Measurements from ENCODE around the gene GRIFIN. TPM values are rescaled to one million over a fixed set of nuclear protein-coding genes. Genes with fewer than 3 reads are reported as not detected.

Gene GRIFIN
- total RNA-seq, 3 donors from 2014 or later: not detected

- Mint-ChIP-seq H3K4me3 (no peak overlapping the region), H3K9me3 (peaks cover 6% of the 10 kb centered on the region), H3K36me3 (ENCODE audit: insufficient read depth) (no peaks in the 10 kb centered on the region), H3K27me3 (ENCODE audit: low read depth) (peaks cover 1% of the 10 kb centered on the region), H3K4me1 (ENCODE audit: low read depth) (no peaks in the 10 kb centered on the region)
- ATAC-seq: no peak
- DNase-seq: no peak
These were observed 6.7 kb upstream of the GRIFIN start for GRCh38 chr7:2482725-2483451.

- Mint-ChIP-seq H3K36me3 (ENCODE audit: insufficient read depth) (no peaks in the 10 kb centered on the region), H3K9me3 (peaks cover 6% of the 10 kb centered on the region), H3K4me3 (no peak overlapping the region), H3K4me1 (ENCODE audit: low read depth) (no peaks in the 10 kb centered on the region), H3K27me3 (ENCODE audit: low read depth) (peaks cover 1% of the 10 kb centered on the region)
- DNase-seq (no peak), ATAC-seq (no peak)
These were observed 5.0 kb upstream of the GRIFIN start for GRCh38 chr7:2481195-2481594.

- Mint-ChIP-seq H3K4me3 (no peak overlapping the region), H3K27me3 (ENCODE audit: low read depth) (peaks cover 1% of the 10 kb centered on the region), H3K36me3 (ENCODE audit: insufficient read depth) (no peaks in the 10 kb centered on the region), H3K4me1 (ENCODE audit: low read depth) (no peaks in the 10 kb centered on the region), H3K9me3 (peaks cover 6% of the 10 kb centered on the region)
- no peak for DNase-seq
- no peak for ATAC-seq
These were observed 3.8 kb upstream of the GRIFIN start for GRCh38 chr7:2480070-2480408.

GRCh38 chr7:2479276-2480069, 3.3 kb upstream of the GRIFIN start:
- Mint-ChIP-seq H3K36me3 (ENCODE audit: insufficient read depth) (no peaks in the 10 kb centered on the region), H3K9me3 (peaks cover 6% of the 10 kb centered on the region), H3K27me3 (ENCODE audit: low read depth) (no peaks in the 10 kb centered on the region), H3K4me3 (no peak overlapping the region), H3K4me1 (ENCODE audit: low read depth) (no peaks in the 10 kb centered on the region)
- ATAC-seq (no peak), DNase-seq (no peak)

- Mint-ChIP-seq H3K4me1 (ENCODE audit: low read depth) (no peaks in the 10 kb centered on the region), H3K4me3 (no peak overlapping the region), H3K9me3 (peaks cover 6% of the 10 kb centered on the region), H3K27me3 (ENCODE audit: low read depth) (no peaks in the 10 kb centered on the region), H3K36me3 (ENCODE audit: insufficient read depth) (no peaks in the 10 kb centered on the region)
- ATAC-seq (no peak), DNase-seq (no peak)
These were observed 2.6 kb upstream of the GRIFIN start for GRCh38 chr7:2478800-2479199.

GRCh38 chr7:2478399-2478785, 2.2 kb upstream of the GRIFIN start:
- DNase-seq: no peak

GRCh38 chr7:2477447-2478398, 1.5 kb upstream of the GRIFIN start:
- H3K27me3 Mint-ChIP-seq (ENCODE audit: low read depth): no peaks in the 10 kb centered on the region
- H3K9me3 Mint-ChIP-seq: peaks cover 2% of the 10 kb centered on the region
- H3K36me3 Mint-ChIP-seq (ENCODE audit: insufficient read depth): no peaks in the 10 kb centered on the region
- peak; percentile 93 to 95 for ATAC-seq
- H3K4me3 Mint-ChIP-seq: no peak overlapping the region
- peak; percentile 44 for DNase-seq
- no peaks in the 10 kb centered on the region for H3K4me1 Mint-ChIP-seq (ENCODE audit: low read depth)

More at GRCh38 chr7:2478399-2478785, 2.2 kb upstream of the GRIFIN start:
- Mint-ChIP-seq H3K9me3 (peaks cover 6% of the 10 kb centered on the region), H3K36me3 (ENCODE audit: insufficient read depth) (no peaks in the 10 kb centered on the region), H3K4me1 (ENCODE audit: low read depth) (no peaks in the 10 kb centered on the region), H3K4me3 (no peak overlapping the region), H3K27me3 (ENCODE audit: low read depth) (no peaks in the 10 kb centered on the region)
- ATAC-seq: no peak

- Mint-ChIP-seq H3K36me3 (ENCODE audit: insufficient read depth) (no peaks in the 10 kb centered on the region), H3K4me1 (ENCODE audit: low read depth) (no peaks in the 10 kb centered on the region), H3K27me3 (ENCODE audit: low read depth) (no peaks in the 10 kb centered on the region), H3K4me3 (no peak overlapping the region), H3K9me3 (no peaks in the 10 kb centered on the region)
- no peak for ATAC-seq
- no peak for DNase-seq
These were observed 713 bp upstream of the GRIFIN start for GRCh38 chr7:2476776-2477446.

GRCh38 chr7:2475678-2476015, 551 bp downstream of the GRIFIN start:
- Mint-ChIP-seq H3K27me3 (ENCODE audit: low read depth) (no peaks in the 10 kb centered on the region), H3K36me3 (ENCODE audit: insufficient read depth) (no peaks in the 10 kb centered on the region), H3K4me3 (no peak overlapping the region), H3K9me3 (no peaks in the 10 kb centered on the region), H3K4me1 (ENCODE audit: low read depth) (no peaks in the 10 kb centered on the region)
- DNase-seq (no peak), ATAC-seq (no peak)

GRCh38 chr7:2474813-2475677, 1.2 kb downstream of the GRIFIN start:
- ATAC-seq (no peak), DNase-seq (no peak)
- no peaks in the 10 kb centered on the region for H3K4me1 Mint-ChIP-seq (ENCODE audit: low read depth)
- no peaks in the 10 kb centered on the region for H3K9me3 Mint-ChIP-seq
- no peaks in the 10 kb centered on the region for H3K27me3 Mint-ChIP-seq (ENCODE audit: low read depth)
- H3K36me3 Mint-ChIP-seq (ENCODE audit: insufficient read depth): no peaks in the 10 kb centered on the region
- no peak overlapping the region for H3K4me3 Mint-ChIP-seq

- Mint-ChIP-seq H3K4me3 (no peak overlapping the region), H3K9me3 (no peaks in the 10 kb centered on the region), H3K36me3 (ENCODE audit: insufficient read depth) (no peaks in the 10 kb centered on the region), H3K27me3 (ENCODE audit: low read depth) (no peaks in the 10 kb centered on the region), H3K4me1 (ENCODE audit: low read depth) (no peaks in the 10 kb centered on the region)
- DNase-seq (no peak), ATAC-seq (no peak)
These were observed 2.0 kb downstream of the GRIFIN start for GRCh38 chr7:2474224-2474623.

GRCh38 chr7:2473496-2474180, 2.6 kb downstream of the GRIFIN start:
- Mint-ChIP-seq H3K36me3 (ENCODE audit: insufficient read depth) (no peaks in the 10 kb centered on the region), H3K27me3 (ENCODE audit: low read depth) (peaks cover 2% of the 10 kb centered on the region), H3K4me1 (ENCODE audit: low read depth) (peaks cover 4% of the 10 kb centered on the region), H3K9me3 (no peaks in the 10 kb centered on the region), H3K4me3 (no peak overlapping the region)
- no peak for DNase-seq
- ATAC-seq: no peak

- DNase-seq (no peak), ATAC-seq (no peak)
- Mint-ChIP-seq H3K4me1 (ENCODE audit: low read depth) (peaks cover 4% of the 10 kb centered on the region), H3K36me3 (ENCODE audit: insufficient read depth) (no peaks in the 10 kb centered on the region), H3K9me3 (no peaks in the 10 kb centered on the region), H3K27me3 (ENCODE audit: low read depth) (peaks cover 2% of the 10 kb centered on the region), H3K4me3 (no peak overlapping the region)
These were observed 3.5 kb downstream of the GRIFIN start for GRCh38 chr7:2472739-2473138.
